Breast epithelium (tissue), 3 donors: ENCODE data around the gene FOXK1.

Source experiments
- POLR2A ChIP-seq: fragments of 450-650 bp; IDR thresholded peaks from one replicate; pipeline ENCODE4 v1.6.1; 2016; ENCODE audit warnings: antibody characterized with exemption, mild to moderate bottlenecking, moderate library complexity
- TF ChIP-seq, protein P1 (sequence below), 3 donors: fragments of 450-650 bp; IDR thresholded peaks; one replicate each; pipeline ENCODE4 v1.5.1; 2016 to 2017; ENCODE audit warnings: antibody characterized with exemption in 3 of 3, mild to moderate bottlenecking in 3 of 3, moderate library complexity in 3 of 3

GRCh38 chr7:4712281-4713182 lies 30.4 kb downstream of the FOXK1 start:
- TF ChIP-seq, protein P1, sequence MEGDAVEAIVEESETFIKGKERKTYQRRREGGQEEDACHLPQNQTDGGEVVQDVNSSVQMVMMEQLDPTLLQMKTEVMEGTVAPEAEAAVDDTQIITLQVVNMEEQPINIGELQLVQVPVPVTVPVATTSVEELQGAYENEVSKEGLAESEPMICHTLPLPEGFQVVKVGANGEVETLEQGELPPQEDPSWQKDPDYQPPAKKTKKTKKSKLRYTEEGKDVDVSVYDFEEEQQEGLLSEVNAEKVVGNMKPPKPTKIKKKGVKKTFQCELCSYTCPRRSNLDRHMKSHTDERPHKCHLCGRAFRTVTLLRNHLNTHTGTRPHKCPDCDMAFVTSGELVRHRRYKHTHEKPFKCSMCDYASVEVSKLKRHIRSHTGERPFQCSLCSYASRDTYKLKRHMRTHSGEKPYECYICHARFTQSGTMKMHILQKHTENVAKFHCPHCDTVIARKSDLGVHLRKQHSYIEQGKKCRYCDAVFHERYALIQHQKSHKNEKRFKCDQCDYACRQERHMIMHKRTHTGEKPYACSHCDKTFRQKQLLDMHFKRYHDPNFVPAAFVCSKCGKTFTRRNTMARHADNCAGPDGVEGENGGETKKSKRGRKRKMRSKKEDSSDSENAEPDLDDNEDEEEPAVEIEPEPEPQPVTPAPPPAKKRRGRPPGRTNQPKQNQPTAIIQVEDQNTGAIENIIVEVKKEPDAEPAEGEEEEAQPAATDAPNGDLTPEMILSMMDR (IDR thresholded peaks at IDR 0.05): no peak
- TF ChIP-seq POLR2A: no peak
